ENCODE results near the gene PPP1R12C. TPM values are rescaled to one million over a fixed set of nuclear protein-coding genes. Genes with fewer than 3 reads are reported as not detected.
"Not testable (repeated sequence)": the region's sequence is repeated elsewhere in the genome, so short reads cannot be mapped to it uniquely, and the experiment has no call there.

The PPP1R12C gene
- total RNA-seq, 6 experiments from 2014 or later: 82.7 to 96.0 (median 91.9) TPM

- Mint-ChIP-seq H3K4me1 (ENCODE audit: low read depth) (peaks cover 15% of the 10 kb centered on the region), H3K27ac (no peak overlapping the region), H3K9me3 (no peaks in the 10 kb centered on the region), H3K27me3 (ENCODE audit: insufficient read depth) (peaks cover 19% of the 10 kb centered on the region), H3K4me3 (no peak overlapping the region), H3K36me3 (ENCODE audit: low read depth) (no peaks in the 10 kb centered on the region)
- DNase-seq: no peak
- no peak for TF ChIP-seq CTCF (IDR thresholded peaks at IDR 0.05)
Observed at GRCh38 chr19:55067869-55068268, 49.6 kb downstream of the PPP1R12C start.

- Mint-ChIP-seq H3K27ac (no peak overlapping the region), H3K36me3 (ENCODE audit: low read depth) (no peaks in the 10 kb centered on the region), H3K27me3 (ENCODE audit: insufficient read depth) (peaks cover 16% of the 10 kb centered on the region)
Observed at GRCh38 chr19:55066107-55066709, 51.2 kb downstream of the PPP1R12C start.

GRCh38 chr19:55065516-55065915 is 51.9 kb downstream of the PPP1R12C start:
- not testable (repeated sequence) for H3K4me1 Mint-ChIP-seq (ENCODE audit: low read depth); H3K27ac Mint-ChIP-seq; H3K36me3 Mint-ChIP-seq (ENCODE audit: low read depth); H3K4me3 Mint-ChIP-seq; H3K9me3 Mint-ChIP-seq; DNase-seq
- H3K27me3 Mint-ChIP-seq (ENCODE audit: insufficient read depth): peaks cover 13% of the 10 kb centered on the region

More at GRCh38 chr19:55066107-55066709, 51.2 kb downstream of the PPP1R12C start:
- no peak overlapping the region for H3K4me3 Mint-ChIP-seq
- DNase-seq: no peak
- TF ChIP-seq CTCF (IDR thresholded peaks at IDR 0.05): no peak
- no peaks in the 10 kb centered on the region for H3K9me3 Mint-ChIP-seq
- H3K4me1 Mint-ChIP-seq (ENCODE audit: low read depth): peaks cover 11% of the 10 kb centered on the region

- DNase-seq: no peak
- no peak for TF ChIP-seq CTCF (IDR thresholded peaks at IDR 0.05)
- H3K9me3 Mint-ChIP-seq: no peaks in the 10 kb centered on the region
- no peaks in the 10 kb centered on the region for H3K4me1 Mint-ChIP-seq (ENCODE audit: low read depth)
- no peaks in the 10 kb centered on the region for H3K36me3 Mint-ChIP-seq (ENCODE audit: low read depth)
- H3K4me3 Mint-ChIP-seq: peak overlapping the region; percentile 15; the same call in 1 of the 2 replicates
- no peak overlapping the region for H3K27ac Mint-ChIP-seq
- peaks cover 1% of the 10 kb centered on the region for H3K27me3 Mint-ChIP-seq (ENCODE audit: insufficient read depth)
Observed at GRCh38 chr19:55063492-55063843, 54.0 kb downstream of the PPP1R12C start.

- no peaks in the 10 kb centered on the region for H3K4me1 Mint-ChIP-seq (ENCODE audit: low read depth)
- no peaks in the 10 kb centered on the region for H3K36me3 Mint-ChIP-seq (ENCODE audit: low read depth)
- peaks cover 1% of the 10 kb centered on the region for H3K27me3 Mint-ChIP-seq (ENCODE audit: insufficient read depth)
- H3K27ac Mint-ChIP-seq: no peak within 1 kb of the TSS
- TF ChIP-seq CTCF (IDR thresholded peaks at IDR 0.05): no peak
- H3K4me3 Mint-ChIP-seq: peak within 1 kb of the TSS; percentile 72
- peak; percentile 79 for DNase-seq
- H3K9me3 Mint-ChIP-seq: no peaks in the 10 kb centered on the region
Observed at GRCh38 chr19:55062735-55063491, 54.5 kb downstream of the PPP1R12C start, which contains the start of gene RDH13. RDH13 (minus strand) TSS chr19:55063148; CDS start chr19:55063032, 116 bp downstream.

- not testable (repeated sequence) for H3K4me3 Mint-ChIP-seq; H3K9me3 Mint-ChIP-seq; DNase-seq; H3K36me3 Mint-ChIP-seq (ENCODE audit: low read depth); H3K4me1 Mint-ChIP-seq (ENCODE audit: low read depth); H3K27ac Mint-ChIP-seq; H3K27me3 Mint-ChIP-seq (ENCODE audit: insufficient read depth)
Observed at GRCh38 chr19:55060287-55060686, 57.1 kb downstream of the PPP1R12C start.
